ENCODE results near the gene AP2A2.

Gene AP2A2

DNA sequence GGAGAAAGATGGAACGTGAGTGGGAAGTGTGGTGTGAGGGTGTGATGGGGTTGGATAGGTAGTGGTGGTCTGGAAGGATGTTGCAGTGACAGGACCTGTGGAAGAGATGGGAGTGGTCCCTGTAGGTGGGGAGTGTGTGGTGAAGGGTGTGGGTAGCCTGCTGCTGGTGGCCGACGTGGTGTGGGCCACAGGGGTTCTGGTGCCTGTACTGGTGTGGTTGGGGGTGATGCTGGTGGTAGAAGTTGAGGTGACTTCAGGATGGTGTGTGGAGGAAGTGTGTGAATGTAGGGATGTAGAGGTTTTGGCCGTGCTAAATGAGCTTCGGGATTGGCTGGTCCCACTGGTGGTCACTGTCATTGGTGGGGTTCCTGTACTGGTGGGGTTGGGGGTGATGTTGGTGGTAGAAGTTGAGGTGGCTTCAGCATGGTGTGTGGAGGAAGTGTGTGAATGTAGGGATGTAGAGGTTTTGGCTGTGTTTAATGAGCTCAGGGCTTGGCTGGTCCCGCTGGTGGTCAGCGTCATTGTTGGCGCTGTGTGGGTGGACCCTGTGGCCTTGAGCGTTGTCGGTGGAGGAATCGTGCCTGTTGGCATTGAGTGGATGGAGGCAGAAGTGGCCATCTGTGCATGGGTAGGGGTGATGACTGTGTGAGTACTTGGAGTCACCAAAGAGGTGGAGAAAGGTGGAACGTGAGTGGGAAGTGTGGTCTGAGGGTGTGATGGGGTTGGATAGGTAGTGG is 91.8 kb downstream of the AP2A2 start:
- DNase-seq = no peak

DNA sequence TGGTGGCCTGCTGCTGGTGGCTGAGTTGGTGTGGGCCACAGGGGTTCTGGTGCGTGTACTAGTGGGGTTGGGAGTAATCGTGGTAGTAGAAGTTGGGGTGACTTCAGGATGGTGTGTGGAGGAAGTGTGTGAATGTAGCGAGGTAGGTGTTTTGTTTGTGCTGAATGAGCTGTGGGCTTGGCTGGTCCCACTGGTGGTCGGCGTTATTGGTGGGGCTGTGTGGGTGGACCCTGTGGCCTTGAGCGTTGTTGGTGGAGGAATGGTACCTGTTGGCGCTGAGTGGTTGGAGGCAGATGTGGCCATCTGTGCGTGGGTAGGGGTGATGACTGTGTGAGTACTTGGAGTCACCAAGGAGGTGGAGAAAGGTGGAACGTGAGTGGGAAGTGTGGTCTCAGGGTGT is 92.4 kb downstream of the AP2A2 start:
- DNase-seq = no peak

DNA sequence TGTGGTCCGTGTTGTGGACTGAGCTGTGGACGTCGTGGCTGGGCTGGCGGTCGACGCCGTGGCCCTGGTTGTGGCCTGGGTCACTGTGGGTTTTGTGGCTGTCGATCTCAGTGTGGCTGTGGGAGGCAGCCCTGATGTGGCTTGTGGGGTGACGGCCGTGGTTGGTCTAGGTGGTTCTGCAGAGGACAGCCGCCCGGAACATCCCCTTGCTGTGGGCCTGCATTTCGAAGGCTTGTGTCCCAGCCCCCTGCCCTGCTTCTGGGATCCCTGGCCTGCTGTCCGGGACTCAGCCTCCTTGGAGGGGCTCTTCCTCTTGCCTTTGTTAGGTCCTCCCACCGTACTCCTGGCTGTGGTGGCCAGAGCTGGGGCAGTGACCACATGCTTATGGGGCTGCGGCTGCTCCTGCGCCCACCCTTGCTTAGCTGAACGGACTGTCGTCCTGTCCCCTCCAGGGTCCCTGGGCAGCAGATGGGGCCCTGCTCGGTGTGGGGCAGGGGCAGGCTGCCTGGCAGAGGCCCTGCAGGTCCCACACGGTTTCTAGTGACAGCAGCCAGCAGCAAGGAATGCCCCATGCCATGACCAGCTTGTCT is 93.7 kb downstream of the AP2A2 start:
- DNase-seq = no peak

DNA sequence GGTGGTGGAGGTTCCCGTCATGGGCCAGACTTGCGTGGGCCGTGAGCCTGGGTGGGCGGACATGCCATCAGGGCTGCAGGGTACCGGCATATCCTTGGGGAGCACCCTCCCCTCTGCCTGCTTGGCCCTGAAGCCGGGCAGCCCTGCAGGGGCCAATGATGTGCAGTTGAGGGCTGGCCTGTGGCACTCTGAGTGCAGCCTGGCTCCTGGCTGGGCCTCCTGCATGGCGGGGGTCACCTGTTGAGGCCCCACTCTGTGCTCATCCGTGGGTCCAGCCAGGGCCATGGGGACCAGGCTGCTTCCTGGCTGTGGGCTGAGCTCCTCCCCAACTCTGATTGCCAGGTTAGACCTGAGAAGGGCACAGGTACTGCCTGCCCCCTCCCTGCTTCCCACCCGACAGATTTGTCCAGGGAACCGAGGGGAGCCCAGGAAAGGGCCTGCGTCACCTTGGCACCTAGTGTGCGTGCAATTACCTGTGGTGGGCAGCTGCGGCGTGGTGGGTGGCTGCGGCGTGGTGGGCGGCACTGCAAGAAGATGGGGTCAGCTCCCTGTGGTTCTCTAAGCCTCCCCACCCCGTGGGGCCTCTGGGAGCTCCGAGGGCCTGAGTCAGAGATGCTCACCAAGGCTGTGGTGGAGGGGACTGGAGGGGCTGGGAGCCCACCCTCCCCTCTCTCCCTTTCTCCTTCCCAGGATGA is 94.7 kb downstream of the AP2A2 start:
- DNase-seq = no peak

DNA sequence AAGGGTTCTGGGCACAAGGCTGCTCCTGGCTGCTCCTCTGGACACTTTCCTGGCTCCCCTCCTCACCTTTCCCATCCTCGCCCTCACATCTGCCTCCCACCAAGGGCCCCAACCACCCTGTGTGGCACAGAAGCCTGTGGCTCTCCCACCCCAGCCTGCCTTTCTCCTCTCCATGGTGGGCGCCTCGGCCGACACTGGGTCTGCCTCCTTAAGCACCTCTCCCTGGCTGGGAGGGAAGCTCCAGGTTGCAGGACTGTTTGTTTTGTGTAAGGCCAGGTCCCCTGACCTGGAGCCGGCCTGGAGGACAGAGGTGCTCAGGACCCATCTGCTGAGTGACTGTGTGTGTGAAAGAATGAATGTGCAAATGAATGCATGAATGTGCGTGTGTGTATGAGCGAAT is 96.7 kb downstream of the AP2A2 start:
- no peak for DNase-seq

DNA sequence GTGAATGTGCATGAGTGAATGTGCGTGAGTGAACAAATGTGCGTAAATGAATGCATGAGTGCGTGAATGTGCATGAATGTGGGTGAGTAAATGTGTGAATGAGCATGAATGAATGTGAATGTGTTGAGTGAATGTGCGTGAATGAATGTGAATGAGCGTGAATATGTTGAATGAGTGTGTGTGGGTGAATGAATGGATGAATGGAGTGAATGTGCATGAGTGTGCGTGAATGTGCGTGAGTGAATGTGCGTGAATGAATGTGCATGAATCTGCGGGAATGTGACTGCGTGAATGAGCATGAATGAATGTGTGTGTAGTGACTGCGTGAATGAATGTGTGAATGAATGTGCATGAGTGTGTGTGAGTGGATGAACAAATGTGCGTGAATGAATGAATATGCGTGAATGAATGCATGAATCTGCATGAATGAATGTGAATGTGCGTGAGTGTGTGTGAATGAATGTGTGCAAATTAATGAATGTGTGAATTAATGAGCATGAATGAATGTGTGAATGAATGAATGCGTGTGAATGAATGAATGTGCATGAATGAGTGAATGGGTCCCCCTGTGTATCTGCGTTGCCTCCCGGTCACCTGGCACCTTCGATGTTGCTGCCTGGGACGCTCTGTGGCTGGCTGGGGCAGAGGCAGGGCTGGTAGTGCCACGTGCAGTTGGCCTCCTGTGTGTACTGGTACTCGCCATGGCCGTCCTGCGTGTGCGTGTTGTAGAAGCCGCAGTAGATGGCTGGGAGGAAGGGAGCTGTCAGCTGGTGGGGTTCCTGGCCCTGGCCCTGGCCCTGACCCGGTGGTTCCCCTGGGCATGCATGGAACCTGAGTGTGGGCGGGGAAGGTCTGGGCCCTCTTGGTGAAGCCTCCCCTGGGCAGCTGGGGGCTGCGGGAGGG is 97.5 kb downstream of the AP2A2 start:
- no peak for DNase-seq

DNA sequence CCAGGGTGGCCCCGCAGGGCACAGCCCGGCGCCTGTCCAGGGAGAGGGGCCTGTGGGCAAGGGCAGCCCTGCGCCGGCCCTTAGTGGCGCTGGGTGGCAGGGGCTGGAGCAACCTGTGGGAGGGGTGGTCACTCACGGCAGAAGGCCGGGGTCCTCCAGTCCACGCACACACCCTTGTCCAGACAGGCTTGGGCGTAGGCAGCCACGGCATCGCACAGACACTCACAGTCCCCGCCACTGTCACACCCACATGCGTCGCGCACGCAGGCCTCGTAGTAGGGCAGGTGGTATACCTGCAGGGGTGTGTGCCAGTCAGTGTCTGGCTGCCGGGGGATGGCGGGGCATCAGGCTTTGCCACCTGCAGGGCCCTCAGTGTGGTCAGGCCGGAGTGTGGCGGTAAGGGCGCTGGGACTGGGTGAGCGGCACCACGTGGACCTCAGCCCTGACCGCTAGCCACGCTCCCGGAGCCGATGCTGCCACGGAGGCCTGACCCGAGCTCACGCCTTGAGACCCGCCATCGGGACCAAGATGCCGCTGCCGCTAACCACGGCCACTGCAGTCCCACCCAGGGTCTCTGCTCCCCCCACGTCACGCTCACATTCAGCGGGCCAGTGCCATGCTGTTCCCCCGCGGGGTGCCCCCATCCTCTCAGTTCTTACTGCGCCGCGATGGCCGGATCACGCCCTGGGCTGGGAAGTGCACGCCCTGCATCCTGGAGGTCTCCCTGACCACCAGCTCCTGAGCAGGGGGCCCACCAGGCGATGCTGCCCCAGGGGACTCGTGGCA is 98.3 kb downstream of the AP2A2 start:
- no peak for DNase-seq

DNA sequence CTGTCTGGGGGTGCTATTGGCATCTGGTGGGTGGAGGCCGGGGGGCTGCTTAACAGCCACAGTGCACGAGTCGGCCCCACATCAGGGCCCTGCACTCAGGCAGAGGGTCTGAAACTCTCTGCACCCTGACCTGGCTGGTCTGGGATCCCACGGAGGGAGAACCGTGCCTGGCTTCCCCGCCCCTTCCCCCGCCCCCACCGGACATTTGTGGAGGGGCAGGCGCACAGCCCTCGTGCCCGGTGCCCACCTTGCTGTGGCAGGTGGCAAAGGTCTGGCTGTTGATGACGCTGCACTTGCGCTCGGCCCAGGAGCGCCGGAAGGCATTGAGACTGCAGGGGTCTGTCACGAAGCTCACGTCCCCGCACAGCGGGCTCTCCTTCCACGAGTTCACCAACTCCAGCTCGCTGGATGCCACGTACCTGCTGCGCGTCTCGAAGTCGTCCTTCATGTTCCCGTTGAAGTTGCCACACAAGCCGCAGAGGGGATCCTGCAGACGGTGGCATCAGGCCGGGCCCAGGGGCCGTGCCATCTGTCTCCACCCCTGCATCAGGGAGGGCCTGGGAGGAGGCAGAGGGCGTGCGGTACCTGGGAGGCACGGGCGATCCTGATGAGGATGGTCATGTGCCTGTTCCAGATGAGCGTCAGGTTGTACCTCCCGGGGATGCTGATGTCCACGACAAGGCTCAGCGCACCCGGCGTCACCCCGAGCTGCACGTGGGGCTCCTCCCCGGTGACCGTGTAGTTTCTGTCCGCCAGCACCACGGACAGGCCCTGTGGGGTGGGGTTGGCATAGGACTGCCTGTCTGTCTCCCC is 99.1 kb downstream of the AP2A2 start:
- DNase-seq = no peak

DNA sequence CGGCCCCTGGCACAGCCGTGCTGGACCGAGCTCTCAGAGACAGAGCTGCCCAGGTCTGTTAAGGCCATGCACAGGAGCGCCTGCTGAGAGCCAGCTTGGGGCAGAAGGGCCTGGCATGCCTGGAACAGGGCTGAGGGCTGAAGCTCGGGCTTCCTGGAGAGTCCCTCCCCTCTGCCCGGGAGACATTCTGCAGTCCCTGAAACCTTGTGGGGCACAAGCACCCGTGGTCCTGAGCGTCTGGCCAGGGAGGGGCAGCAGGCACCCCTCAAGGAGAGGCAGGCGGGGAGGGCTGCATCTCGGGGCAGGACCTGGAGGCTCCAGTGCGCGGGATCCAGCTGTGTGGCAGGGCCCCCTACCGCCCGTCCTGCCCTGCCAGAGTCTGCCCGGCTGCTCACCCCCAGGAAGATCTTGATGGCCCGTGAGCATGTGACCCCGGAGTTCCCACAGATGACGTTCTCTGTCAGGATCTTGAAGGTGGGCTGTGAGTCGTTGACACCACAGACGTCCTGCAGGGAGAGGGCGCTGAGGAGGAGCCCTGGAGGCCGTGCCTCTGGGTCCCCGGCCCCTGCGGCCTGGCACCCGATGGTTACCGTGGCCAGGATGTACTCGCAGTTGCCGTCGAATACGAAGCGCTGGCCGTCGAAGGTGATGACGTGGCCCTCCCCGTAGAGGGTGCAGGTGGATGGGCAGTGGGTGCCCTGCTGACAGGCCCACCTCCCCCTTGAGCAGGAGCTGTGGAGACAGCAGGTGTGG is 99.9 kb downstream of the AP2A2 start:
- DNase-seq = no peak

DNA sequence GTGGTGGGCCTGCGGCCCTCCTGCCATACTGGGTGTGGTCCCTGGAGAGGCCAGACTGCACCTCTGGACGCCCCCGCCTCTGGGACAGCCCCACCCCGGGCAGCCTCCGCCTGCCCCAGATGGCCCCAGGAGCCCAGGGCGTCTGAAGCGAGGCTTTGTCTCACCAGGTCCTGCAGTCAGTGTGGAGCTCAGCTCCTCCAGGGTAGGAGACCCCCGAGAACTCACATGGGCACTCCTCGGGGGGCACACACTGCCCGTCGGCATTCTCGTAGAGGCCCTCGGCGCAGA is 100.4 kb downstream of the AP2A2 start:
- DNase-seq = no peak

DNA sequence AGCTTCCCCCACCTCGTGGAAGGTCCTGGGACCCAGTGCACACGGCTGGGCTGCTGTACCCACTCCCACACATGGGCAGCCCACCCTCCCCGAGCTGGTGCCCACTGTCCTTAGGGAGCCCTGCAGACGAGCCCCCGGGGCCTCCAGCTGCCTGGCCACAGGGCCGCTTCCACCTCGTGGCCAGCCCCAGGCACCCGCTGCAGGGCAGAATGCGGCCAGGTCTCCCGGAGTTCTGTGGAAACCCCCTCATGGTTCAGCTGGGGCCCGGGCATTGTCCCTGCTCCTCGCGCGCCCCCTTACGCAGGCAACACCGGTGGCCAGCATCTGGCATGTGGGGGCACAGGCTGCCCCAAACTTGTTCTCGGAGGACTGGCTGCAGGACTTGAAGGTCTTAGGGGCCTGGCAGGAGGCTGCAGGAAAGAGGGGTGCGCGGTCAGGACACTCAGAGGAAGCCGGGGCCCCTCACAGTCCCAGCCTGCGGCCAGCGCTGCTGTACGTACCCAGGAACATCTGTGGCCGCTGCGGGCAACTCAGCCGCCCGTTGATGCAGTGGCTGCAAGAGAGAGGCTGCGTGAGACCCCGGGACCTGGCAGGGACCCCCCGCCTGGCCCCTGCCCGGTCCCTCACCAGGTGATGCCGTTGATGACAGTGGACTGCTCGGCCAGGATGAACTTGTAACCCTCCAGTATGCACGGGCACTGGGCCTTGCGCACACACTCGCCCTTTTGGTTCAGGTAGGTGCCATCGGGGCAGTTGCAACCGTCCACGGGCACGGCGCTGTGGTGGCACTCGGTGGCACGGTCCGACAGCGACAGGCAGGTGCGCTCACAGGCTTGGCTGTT is 101.2 kb downstream of the AP2A2 start:
- no peak for DNase-seq

DNA sequence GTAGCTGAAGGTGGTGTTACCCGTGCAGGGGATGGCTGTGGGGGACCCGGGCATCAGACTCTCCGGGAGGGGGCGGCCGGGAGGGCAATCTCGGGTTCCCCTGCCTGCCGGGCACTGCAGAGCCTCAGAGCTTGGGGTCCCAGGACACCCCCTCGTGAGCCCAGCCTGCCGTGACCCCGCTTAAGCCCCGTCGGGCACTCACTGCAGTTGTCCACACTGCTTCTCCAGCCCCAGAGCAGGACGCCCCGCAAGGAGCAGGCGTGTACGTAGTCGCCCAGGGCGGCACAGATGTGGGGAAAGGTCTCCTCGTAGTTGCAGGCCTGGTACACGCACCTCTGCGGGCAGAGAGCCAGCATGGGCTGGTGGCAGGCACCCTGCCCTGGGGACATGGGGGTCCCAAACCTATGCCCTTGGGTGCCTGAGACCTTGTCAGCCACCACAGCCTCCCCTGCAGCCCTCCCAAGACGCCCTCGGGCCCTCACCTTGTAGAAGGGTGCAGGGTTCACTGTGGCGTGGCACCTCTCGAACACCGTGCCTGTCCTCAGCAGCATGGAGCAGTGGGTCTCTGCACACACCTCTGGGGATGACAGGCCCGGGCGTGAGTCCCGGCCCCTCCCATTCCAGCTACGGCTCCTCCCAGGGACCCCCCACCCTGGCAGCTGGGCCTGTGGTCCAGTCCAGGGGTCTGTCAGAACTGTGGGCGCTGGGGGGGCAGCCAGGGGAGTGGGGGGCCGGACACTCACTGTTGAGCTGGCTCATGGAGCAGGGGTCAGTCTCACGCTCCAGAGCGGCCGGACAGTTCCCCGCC is 102.0 kb downstream of the AP2A2 start:
- no peak for DNase-seq

DNA sequence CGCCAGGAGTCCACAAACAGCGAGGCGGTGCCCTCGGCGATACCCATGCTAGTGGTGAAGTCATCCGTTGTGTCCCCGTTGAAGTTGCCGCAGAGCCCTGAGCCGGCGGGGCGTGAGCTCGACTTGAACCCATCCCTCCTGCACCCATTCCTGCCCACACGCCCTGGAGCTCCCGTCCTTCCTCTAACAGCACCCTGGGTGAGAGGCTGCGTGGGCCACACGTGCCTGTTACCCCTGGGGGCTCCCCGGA is 102.5 kb downstream of the AP2A2 start:
- DNase-seq = no peak

DNA sequence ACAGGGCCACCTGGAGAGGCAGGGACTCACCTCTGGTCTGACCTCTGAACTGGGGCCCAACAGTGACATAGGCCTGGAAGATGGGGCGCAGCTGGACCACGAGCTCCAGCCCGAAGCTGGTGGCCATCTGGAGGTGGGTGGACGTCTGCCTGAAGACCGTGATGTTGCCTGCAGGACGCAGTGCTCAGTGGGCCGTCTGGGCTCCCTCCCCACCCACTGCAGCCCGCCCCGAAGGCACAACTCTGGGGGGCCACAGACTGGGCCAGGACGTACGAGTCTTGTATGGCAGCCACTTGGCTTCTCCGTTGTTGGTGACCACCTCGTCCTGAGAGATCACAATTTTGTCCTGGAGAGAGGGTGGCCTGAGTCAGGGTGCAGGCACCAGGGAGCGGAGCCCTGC is 102.9 kb downstream of the AP2A2 start:
- DNase-seq = no peak

DNA sequence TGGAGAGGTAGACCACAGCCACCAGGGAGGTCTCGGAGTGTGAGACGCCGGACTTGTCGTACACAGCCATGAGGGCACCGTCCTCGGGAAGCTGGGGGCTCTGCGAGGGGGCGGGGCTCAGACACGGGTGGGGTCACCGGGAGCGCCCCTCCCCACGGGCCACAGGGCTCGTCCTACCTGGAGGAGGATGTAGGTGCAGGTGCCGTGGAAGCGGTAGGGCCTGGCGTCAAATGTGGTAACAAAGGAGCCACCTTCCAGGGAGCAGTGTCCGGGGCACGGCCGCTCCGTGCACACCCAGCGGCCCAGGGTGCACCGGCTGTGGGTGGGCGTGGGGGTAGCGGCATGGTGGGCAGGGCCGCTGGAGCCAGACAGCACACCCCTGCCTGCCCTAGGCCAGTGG is 103.4 kb downstream of the AP2A2 start:
- no peak for DNase-seq

DNA sequence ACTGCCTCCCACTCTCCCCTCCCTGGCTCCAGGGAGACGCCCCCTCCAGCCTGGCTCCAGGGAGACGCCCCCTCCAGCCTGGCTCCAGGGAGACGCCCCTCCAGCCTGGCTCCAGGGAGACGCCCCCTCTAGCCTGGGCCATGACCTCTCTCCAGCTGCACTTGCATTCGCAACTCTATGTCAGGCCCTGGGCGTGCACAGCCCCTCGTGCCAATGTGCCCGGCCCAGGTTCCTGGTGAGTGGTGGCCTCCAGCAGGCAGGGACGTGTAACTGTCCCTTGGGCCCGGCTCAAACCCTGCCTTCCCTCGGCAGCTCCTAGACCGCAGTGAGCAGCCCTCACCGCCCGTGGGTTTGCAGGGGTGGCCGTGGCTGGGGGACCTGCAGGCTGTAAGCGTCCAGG is 104.0 kb downstream of the AP2A2 start:
- DNase-seq = no peak

DNA sequence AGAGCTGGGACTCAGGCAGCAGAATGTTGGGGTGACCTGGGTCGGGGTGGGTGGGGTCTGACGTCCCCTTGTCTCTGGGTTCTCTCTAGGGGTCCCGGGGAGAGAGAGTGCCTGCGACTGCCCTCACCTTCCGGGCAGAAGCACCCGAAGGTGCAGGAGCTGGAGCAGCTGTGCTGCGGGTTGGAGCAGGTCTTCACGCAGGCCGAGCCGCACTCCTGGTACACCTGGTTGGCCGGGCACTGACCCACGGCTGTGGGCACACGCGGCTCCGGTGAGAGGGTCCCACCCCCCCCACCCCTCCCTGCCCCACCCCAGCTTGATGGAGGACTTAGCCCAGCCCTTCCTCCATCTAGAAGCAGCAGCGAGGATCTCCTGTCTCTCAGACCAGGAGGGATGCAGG is 104.4 kb downstream of the AP2A2 start:
- no peak for DNase-seq

DNA sequence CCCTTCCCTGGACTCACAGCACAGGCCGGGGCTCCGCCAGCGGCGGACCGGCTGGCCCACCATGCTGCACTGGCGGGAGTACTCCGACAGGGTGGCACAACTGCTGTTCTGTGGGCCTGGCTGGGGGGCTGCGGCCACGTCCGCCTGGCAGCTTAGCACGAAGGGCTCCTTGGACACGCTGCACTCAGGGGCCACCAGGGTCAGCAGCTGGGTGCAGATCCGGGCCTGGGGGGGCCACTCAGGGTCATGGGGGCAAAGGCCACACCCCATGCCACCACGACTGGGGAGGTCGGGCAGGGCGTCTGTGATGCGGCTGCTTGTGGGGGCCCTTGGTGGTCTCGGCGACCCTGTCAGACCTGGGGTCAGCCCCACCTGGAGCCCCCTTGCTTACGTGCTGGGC is 104.9 kb downstream of the AP2A2 start:
- DNase-seq = no peak

DNA sequence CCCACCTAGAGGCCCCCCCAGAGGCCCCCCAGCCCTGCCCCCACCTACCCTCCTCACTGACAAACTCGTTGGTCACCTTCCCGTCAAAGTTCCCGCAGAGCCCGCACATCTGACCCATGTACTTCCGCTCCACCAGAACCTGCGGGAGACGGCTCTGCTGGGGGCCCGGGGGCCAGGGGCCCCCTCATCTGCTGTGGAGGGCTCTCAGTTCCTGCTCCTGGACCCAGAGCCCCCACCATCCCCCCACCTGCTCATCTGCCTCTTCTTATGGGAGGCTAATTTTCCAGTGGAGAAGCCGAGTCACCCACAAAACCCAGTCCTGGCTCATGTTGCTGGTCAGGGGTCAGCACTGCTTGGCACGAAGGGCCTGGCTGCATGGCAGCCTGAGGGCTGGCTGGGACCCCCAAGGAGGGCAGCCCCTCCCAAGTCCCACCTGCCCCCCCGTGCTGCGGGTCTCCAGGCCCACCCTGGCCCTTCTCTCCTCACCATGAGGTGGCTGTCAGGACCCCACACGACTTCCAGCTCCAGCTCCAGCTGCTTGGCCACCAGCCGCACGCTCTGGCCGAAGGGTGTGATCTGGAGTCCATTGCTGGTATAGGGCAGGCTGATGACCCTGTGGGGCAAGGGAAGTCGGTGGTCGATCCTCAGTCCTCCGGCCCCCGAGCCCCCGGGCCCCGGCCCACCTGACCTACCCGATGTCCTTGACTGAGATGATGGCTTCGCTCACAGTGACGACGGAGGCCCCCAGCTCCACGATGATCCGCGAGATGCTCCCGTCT is 105.6 kb downstream of the AP2A2 start:
- no peak for DNase-seq

Measured in NCI-H82 (cell line).